BE2C (cell line): ENCODE measurements around the gene SCN1B.

ENCODE experiments used
- DNase-seq: peaks from one replicate; pipeline ENCODE4 v3.0.0-alpha.2; 2020
- H3K27me3 ChIP-seq: fragments of 250-450 bp; sonication (Bioruptor Pico); 2 replicates; pipeline ENCODE4 v1.5.1; 2020; ENCODE audit warnings: mild to moderate bottlenecking
- H3K36me3 ChIP-seq: fragments of 250-450 bp; sonication (Bioruptor Pico); 2 replicates; pipeline ENCODE4 v1.5.1; 2020; ENCODE audit warnings: mild to moderate bottlenecking
- H3K4me1 ChIP-seq: fragments of 250-450 bp; sonication (Bioruptor Pico); 2 replicates; pipeline ENCODE4 v1.5.1; 2020
- H3K4me3 ChIP-seq: 2 replicates; pipeline ENCODE4 v1.5.1; 2011; ENCODE audit warnings: low read depth, low read length
- H3K9me3 ChIP-seq: fragments of 250-450 bp; sonication (Bioruptor Pico); 2 replicates; pipeline ENCODE4 v1.5.1; 2020
- CTCF ChIP-seq: IDR thresholded peaks from 2 replicates; pipeline ENCODE4 v1.5.1; 2012; ENCODE audit warnings: mild to moderate bottlenecking, low read depth, low read length

SCN1B gene

GRCh38 chr19:35029737-35030256, 473 bp upstream of the SCN1B start:
- Histone ChIP-seq H3K9me3 (no peaks in the 10 kb centered on the region), H3K4me3 (peak overlapping the region; percentile 25; the same call in 1 of the 2 replicates), H3K27me3 (peaks cover 17% of the 10 kb centered on the region), H3K4me1 (no peaks in the 10 kb centered on the region), H3K36me3 (peaks cover 25% of the 10 kb centered on the region)
- no peak for TF ChIP-seq CTCF
- no peak for DNase-seq

- DNase-seq: no peak
- Histone ChIP-seq H3K36me3 (peaks cover 13% of the 10 kb centered on the region), H3K27me3 (peaks cover 17% of the 10 kb centered on the region), H3K9me3 (no peaks in the 10 kb centered on the region), H3K4me3 (no peak overlapping the region; the same call in 1 of the 2 replicates), H3K4me1 (no peaks in the 10 kb centered on the region)
- TF ChIP-seq CTCF: no peak
These were observed 1.0 kb downstream of the SCN1B start for GRCh38 chr19:35031072-35031881.

GRCh38 chr19:35032356-35032865, 2.1 kb downstream of the SCN1B start:
- Histone ChIP-seq H3K4me1 (no peaks in the 10 kb centered on the region), H3K27me3 (peaks cover 17% of the 10 kb centered on the region), H3K4me3 (no peak overlapping the region), H3K36me3 (peaks cover 6% of the 10 kb centered on the region; the same call in 1 of the 2 replicates), H3K9me3 (no peaks in the 10 kb centered on the region)
- no peak for TF ChIP-seq CTCF
- no peak for DNase-seq

- no peaks in the 10 kb centered on the region for H3K9me3 ChIP-seq
- H3K4me1 ChIP-seq: no peaks in the 10 kb centered on the region
- H3K4me3 ChIP-seq: no peak overlapping the region
- H3K36me3 ChIP-seq: no peaks in the 10 kb centered on the region
- no peak for DNase-seq
- peaks cover 17% of the 10 kb centered on the region for H3K27me3 ChIP-seq
- no peak for TF ChIP-seq CTCF
These were observed 3.1 kb downstream of the SCN1B start for GRCh38 chr19:35033067-35034004.

GRCh38 chr19:35034005-35034502, 3.8 kb downstream of the SCN1B start:
- Histone ChIP-seq H3K36me3 (no peaks in the 10 kb centered on the region), H3K4me1 (no peaks in the 10 kb centered on the region), H3K27me3 (peaks cover 17% of the 10 kb centered on the region), H3K9me3 (no peaks in the 10 kb centered on the region), H3K4me3 (no peak overlapping the region)
- TF ChIP-seq CTCF: no peak
- no peak for DNase-seq
